Renal pelvis (tissue), 12 donors: ENCODE results near the gene C16orf92. TPM values are rescaled to one million over a fixed set of nuclear protein-coding genes. Genes with fewer than 3 reads are reported as not detected.

ENCODE experiments used
- DNase-seq: peaks from one replicate; pipeline ENCODE4 v3.0.0-alpha.2; 2013
- long read RNA-seq, 16 experiments: transcript quantifications; one replicate each; lab custom pipeline, GENCODE V29; 2026
- polyA plus RNA-seq, 3 donors: library from polyadenylated mRNA; unstranded; fragments of 120-200 nt; gene quantifications; one replicate each; pipeline ENCODE4 v1.2.1, GENCODE V29; 2013; ENCODE audit not compliant: insufficient read length in 3 of 3

Gene C16orf92
- not detected for polyA plus RNA-seq
- long read RNA-seq, donor 1 = 0 reads
- long read RNA-seq, donor 2 = 0 reads
- long read RNA-seq, donor 3 = 0 reads
- long read RNA-seq, donor 4 = 0 reads
- long read RNA-seq, donor 5 = 0 reads
- long read RNA-seq, donor 6 = 0 reads
- long read RNA-seq, donor 7 = 0 reads
- long read RNA-seq, donor 8 = 0 reads
- long read RNA-seq, donor 9 = 0 reads
- long read RNA-seq, donor 10 = 0 reads
- long read RNA-seq, donor 11 = 0 reads
- long read RNA-seq, donor 12 = 0 reads
- long read RNA-seq, donor 13 = 0 reads
- long read RNA-seq, donor 14 = 0 reads
- long read RNA-seq, donor 15 = 0 reads
- long read RNA-seq, donor 16 = 0 reads

DNA sequence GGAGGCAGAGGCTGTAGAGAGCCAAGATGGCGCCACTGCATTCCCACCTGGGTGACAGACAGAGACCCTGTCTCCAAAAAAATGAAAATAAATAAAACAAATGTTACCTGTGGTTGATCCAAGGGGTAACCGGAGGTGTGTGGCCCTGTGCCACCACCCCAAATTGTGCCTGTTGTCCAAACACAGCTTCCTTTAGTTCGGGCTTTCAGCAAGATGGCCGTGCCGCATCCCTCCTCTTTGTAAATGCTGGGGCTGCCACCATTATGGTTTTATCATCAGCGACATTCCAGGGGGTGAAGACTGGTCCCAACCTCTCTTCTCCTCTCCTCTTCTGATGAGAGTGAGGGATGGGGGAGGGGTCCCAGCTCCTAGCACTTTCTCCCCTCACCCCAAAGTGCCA, at the start of gene C16orf92:
C16orf92 (plus strand) TSS at position 312 of the 400 bp plus-strand sequence. CDS start 143 bp downstream, outside the sequence.
- DNase-seq = no peak

- peak; percentile 99 for DNase-seq
Measured at GRCh38 chr16:29973384-29974246, 49.4 kb upstream of the C16orf92 start, which contains the start of gene TAOK2. TSS of gene TAOK2 (plus strand) at chr16:29973868. CDS start at chr16:29977773, 3,905 bp downstream.

- no peak for DNase-seq
Measured at GRCh38 chr16:29974291-29975133, 48.5 kb upstream of the C16orf92 start.

DNA sequence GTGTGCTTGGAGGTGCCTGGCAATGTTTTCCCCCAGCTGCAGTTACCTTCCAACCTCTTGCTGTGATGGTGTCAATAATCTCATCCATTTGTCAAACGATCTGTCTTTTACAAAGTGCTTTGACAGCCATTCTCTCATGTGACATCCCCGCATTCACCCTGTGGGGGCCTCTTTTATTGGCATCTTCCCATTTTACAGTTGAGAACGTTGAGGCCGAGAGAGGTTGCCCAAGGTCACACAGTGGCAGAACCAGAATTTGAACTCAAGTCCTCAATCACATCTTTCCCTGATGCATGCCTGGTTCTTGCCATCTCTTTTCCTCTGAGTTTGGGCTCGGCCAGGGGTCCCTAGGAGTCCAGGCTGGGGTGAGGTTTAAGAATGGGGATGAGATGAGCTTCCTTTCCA, 47.9 kb upstream of the C16orf92 start:
- DNase-seq = no peak

DNA sequence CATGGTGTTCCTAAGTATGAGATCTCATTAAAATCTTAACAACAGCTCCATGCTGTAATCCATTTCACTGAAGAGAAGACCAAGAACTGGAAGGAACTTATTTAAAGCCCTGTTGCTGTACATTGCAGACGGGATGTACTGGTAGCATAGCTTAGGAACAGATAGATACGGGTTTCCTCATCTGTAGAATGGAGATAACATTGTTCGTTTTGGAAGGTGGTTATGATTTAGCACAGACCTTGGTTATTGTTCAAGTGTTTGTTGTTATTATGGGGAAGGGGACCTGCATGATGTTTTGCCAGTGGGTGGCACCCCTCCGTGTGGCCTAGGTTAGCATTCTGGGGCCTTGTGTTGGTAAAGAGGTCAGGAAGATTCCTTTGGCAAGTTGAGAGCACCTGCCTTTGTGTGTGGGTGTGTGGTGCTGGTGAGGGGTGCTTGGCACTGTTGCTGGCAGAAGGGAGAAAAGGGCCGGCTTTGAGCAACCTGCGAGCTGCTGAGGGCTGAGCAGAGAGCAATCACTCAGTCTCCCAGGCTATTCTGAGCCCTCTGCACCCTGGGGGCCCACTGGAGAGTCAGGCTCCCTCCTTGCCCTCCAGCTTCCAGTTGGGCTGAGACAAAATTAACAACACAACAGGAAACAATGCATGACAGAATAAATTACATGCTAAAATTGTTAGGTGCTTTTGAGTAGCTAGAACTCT, 47.0 kb upstream of the C16orf92 start:
- no peak for DNase-seq

DNA sequence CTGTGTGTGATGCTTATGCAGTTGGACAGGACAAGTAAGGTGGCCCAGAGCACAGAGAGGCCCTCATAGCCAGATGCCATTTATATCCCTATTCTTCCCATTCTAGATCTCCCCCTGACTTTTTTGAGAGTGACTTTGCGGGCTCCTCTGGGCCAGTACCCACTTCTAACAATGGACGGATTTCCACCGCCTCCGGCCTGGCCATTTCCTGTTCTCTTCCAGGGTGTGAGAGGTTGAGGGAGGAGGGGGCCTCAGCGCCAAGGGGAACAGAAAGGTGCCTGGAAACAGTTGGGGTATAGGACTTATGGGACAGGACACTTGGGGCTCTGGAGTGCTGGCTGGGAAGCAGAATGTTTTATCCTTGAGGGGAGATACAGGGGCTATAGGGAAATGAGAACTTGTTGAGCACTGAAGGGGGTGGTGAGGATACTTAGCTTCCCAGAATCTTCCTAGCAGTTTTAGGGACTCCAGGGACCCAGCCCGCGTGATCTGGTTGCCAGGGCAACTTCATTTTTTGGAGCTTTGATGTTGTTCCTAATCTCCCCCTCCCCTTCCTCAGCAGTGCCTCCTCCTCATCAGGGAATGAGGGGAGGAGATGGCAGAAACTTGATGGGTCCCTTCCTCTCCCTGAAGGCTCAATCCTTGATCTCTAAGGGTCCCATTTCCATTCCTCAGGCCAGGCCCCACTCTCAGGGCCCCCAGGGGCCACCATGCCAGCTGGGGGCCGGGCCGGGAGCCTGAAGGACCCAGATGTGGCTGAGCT, 45.8 kb upstream of the C16orf92 start:
- DNase-seq = no peak

DNA sequence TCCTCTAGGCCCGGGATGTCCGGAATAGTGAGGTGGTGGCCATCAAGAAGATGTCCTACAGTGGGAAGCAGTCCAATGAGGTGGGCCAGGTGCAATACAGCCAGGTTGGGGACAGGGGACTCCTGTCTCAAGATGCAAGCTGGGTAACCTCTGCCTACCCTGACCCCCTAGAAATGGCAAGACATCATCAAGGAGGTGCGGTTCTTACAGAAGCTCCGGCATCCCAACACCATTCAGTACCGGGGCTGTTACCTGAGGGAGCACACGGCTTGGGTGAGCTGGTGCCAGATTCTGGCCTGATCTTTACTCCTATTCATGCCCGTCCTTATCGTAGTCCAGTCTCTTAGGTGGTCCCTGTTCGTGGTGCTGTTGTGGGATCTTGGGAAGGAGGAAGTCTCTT, 44.9 kb upstream of the C16orf92 start:
- no peak for DNase-seq

GRCh38 chr16:29978564-29979270, 44.3 kb upstream of the C16orf92 start:
- DNase-seq = no peak

DNA sequence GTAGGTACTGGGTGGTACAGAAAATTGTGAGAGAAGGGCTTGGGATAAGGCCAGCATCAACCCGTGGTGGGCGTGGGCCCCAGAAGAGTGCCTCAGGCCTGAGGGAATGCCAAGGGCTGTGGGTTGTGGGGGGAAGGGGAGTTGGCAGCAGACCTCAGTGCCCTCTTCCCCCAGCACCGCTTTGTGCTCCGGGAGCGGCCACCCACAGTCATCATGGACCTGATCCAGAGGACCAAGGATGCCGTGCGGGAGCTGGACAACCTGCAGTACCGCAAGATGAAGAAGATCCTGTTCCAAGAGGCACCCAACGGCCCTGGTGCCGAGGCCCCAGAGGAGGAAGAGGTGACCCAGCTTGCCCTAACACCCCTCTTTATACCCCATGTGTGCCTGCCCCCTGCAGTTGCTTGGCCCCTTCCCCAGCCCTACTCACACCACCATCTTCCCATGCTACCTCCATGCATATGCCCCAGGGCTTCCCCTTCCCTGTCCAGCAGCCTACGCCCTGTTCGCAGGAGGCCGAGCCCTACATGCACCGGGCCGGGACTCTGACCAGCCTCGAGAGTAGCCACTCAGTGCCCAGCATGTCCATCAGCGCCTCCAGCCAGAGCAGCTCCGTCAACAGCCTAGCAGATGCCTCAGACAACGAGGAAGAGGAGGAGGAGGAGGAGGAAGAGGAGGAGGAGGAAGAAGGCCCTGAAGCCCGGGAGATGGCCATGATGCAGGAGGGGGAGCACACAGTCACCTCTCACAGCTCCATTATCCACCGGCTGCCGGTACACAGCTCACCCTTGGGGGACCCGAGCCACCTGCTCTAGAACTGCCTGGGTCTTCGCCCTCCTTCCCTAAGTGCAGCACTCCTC, 40.2 kb upstream of the C16orf92 start:
- no peak for DNase-seq

- DNase-seq = no peak
Measured at GRCh38 chr16:29983420-29984136, 39.4 kb upstream of the C16orf92 start.

- DNase-seq = no peak
Measured at GRCh38 chr16:29984137-29984763, 38.7 kb upstream of the C16orf92 start.

DNA sequence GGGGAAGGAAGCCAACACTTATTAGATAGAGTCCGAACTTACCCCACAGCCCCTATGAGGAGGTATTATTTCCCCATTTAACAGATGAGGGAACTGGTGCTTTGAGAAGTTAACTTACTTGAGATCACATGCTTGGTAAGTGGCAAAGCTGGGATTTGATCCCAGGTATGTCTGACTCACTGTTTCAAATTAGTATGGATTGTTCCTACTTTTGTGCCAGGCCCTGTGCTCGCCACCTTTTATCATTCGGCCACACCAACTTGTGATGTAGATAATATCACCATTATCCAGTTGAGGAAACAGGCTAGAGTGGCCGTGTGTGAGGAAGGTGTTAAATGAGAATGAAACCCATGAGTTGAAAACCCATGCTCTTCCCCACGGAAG, 38.2 kb upstream of the C16orf92 start:
- no peak for DNase-seq

- no peak for DNase-seq
Measured at GRCh38 chr16:29985271-29985811, 37.7 kb upstream of the C16orf92 start.

GRCh38 chr16:29986231-29986630, 36.8 kb upstream of the C16orf92 start:
- DNase-seq = no peak

GRCh38 chr16:29986931-29987330, 36.1 kb upstream of the C16orf92 start:
- no peak for DNase-seq

- no peak for DNase-seq
Measured at GRCh38 chr16:29987371-29988085, 35.5 kb upstream of the C16orf92 start.
